IMR-90 (cell line): ENCODE data around the gene ZNF320. TPM values are rescaled to one million over a fixed set of nuclear protein-coding genes. Genes with fewer than 3 reads are reported as not detected.

Experiments
- ATAC-seq: fragments of 200-7000 bp; cut with Tn5 transposase; 2 replicates; pipeline ENCODE4 v1.9.1; 2020; ENCODE audit warnings: low read depth, mild to moderate bottlenecking, moderate library complexity
- BruUV-seq: library from RNA; stranded (reverse); fragments of 400-500 nt; replicated peaks from 2 replicates; lab custom pipeline; 2021; lab: Mats Ljungman, UMichigan
- CTCF ChIA-PET: fragments of 300-600 bp; formaldehyde crosslinking; extraction: SDS; loops from one replicate; lab custom pipeline; 2021; ENCODE audit warnings: antibody characterized with exemption; lab: Yijun Ruan, JAX
- POLR2A ChIA-PET: fragments of 300-600 bp; sonication (Branson Sonifier 250); formaldehyde crosslinking; loops from one replicate; lab custom pipeline; 2022; ENCODE audit warnings: antibody characterized with exemption; ENCODE audit not compliant: unreplicated experiment; lab: Charles Lee
- DNase-seq: peaks from one replicate; pipeline ENCODE4 v3.0.0; 2013
- H2AFZ ChIP-seq: replicated peaks from 2 replicates; pipeline ENCODE3; 2013; ENCODE audit warnings: low read length, mild to moderate bottlenecking; ENCODE audit not compliant: poor library complexity
- H2AK5ac ChIP-seq: 2 replicates; pipeline ENCODE4 v1.6.1; 2013; ENCODE audit warnings: low read depth, low read length, inconsistent platforms
- H2AK9ac ChIP-seq: replicated peaks from 2 replicates; pipeline ENCODE3; 2013; ENCODE audit warnings: mild to moderate bottlenecking, low read depth, low read length, moderate library complexity; ENCODE audit not compliant: poor library complexity
- H2BK120ac ChIP-seq: 2 replicates; pipeline ENCODE4 v1.6.1; 2013; ENCODE audit warnings: low read depth, low read length, inconsistent platforms
- H2BK15ac ChIP-seq: 3 replicates; pipeline ENCODE4 v1.6.1; 2013; ENCODE audit warnings: low read depth, low read length, inconsistent platforms
- H2BK20ac ChIP-seq: 2 replicates; pipeline ENCODE4 v1.6.1; 2013; ENCODE audit warnings: low read depth, mild to moderate bottlenecking, inconsistent platforms, low read length, moderate library complexity
- H2BK5ac ChIP-seq: 2 replicates; pipeline ENCODE4 v1.6.1; 2013; ENCODE audit warnings: mild to moderate bottlenecking, low read depth, low read length, inconsistent platforms; ENCODE audit not compliant: poor library complexity, severe bottlenecking
- H3K14ac ChIP-seq: replicated peaks from 2 replicates; pipeline ENCODE4 v1.6.1; 2013; ENCODE audit warnings: low read depth, low read length, inconsistent platforms
- H3K18ac ChIP-seq: 2 replicates; pipeline ENCODE4 v1.6.1; 2013; ENCODE audit warnings: low read depth, low read length, control low read depth
- H3K23ac ChIP-seq: 2 replicates; pipeline ENCODE4 v1.6.1; 2013; ENCODE audit warnings: low read depth, low read length, inconsistent platforms
- H3K27ac ChIP-seq: 2 replicates; pipeline ENCODE4 v1.5.1; 2013; ENCODE audit warnings: mild to moderate bottlenecking, control low read depth, low read length; ENCODE audit not compliant: insufficient read depth
- H3K27me3 ChIP-seq: 2 replicates; pipeline ENCODE4 v1.6.1; 2013; ENCODE audit warnings: low read length; ENCODE audit not compliant: control insufficient read depth, insufficient read depth
- H3K36me3 ChIP-seq: 2 replicates; pipeline ENCODE4 v1.6.1; 2013; ENCODE audit warnings: low read length, mixed read lengths; ENCODE audit not compliant: control insufficient read depth, insufficient read depth
- H3K4ac ChIP-seq: 2 replicates; pipeline ENCODE4 v1.6.1; 2013; ENCODE audit warnings: low read depth, low read length, inconsistent platforms
- H3K4me1 ChIP-seq: 2 replicates; pipeline ENCODE4 v1.6.1; 2013; ENCODE audit warnings: low read length, mixed read lengths; ENCODE audit not compliant: control insufficient read depth, insufficient read depth
- H3K4me2 ChIP-seq: 2 replicates; pipeline ENCODE4 v1.6.1; 2013; ENCODE audit warnings: low read depth, mild to moderate bottlenecking, control low read depth, low read length, moderate library complexity
- H3K4me3 ChIP-seq: 2 replicates; pipeline ENCODE4 v1.5.1; 2013; ENCODE audit warnings: low read depth, mild to moderate bottlenecking, control low read depth, low read length, moderate library complexity; ENCODE audit not compliant: insufficient read depth
- H3K56ac ChIP-seq: 2 replicates; pipeline ENCODE4 v1.6.1; 2013; ENCODE audit warnings: low read length, inconsistent platforms; ENCODE audit not compliant: insufficient read depth; ENCODE audit errors: extremely low read depth
- H3K79me1 ChIP-seq, 2 experiments: 2 replicates each; pipeline ENCODE4 v1.6.1; 2013; ENCODE audit warnings: low read length in 2 of 2, inconsistent platforms in 1 of 2, low read depth in 1 of 2
- H3K9ac ChIP-seq: 2 replicates; pipeline ENCODE4 v1.6.1; 2013; ENCODE audit warnings: low read depth, low read length, control low read depth
- H3K9me1 ChIP-seq: 2 replicates; pipeline ENCODE4 v1.6.1; 2013; ENCODE audit warnings: low read length, inconsistent platforms; ENCODE audit not compliant: insufficient read depth
- H3K9me3 ChIP-seq: 2 replicates; pipeline ENCODE4 v1.6.1; 2013; ENCODE audit warnings: low read length; ENCODE audit not compliant: control insufficient read depth, insufficient read depth
- H4K20me1 ChIP-seq: 2 replicates; pipeline ENCODE4 v1.6.1; 2013; ENCODE audit warnings: low read length, inconsistent platforms; ENCODE audit not compliant: insufficient read depth
- H4K5ac ChIP-seq: 2 replicates; pipeline ENCODE4 v1.6.1; 2013; ENCODE audit warnings: mild to moderate bottlenecking, low read depth, low read length, control low read depth
- H4K8ac ChIP-seq, 2 experiments: 2 replicates each; pipeline ENCODE4 v1.6.1; 2013; ENCODE audit warnings: low read depth in 2 of 2, low read length in 2 of 2, control low read depth in 1 of 2, inconsistent platforms in 1 of 2
- H4K91ac ChIP-seq: 2 replicates; pipeline ENCODE4 v1.6.1; 2013; ENCODE audit warnings: low read depth, low read length, inconsistent platforms; ENCODE audit not compliant: insufficient read depth
- RAD21 ChIP-seq: IDR thresholded peaks from 2 replicates; pipeline ENCODE4 v1.6.1; 2012; ENCODE audit warnings: low read length, improper control_type of control experiment
- RCOR1 ChIP-seq: IDR thresholded peaks from 2 replicates; pipeline ENCODE4 v1.6.1; 2012; ENCODE audit warnings: mild to moderate bottlenecking, low read length, improper control_type of control experiment; ENCODE audit not compliant: insufficient replicate concordance
- WGBS, 2 experiments: methylation state at CpG; one replicate each; pipeline versions ENCODE4 v1.1.5 to v1.1.7; 2013; ENCODE audit warnings: missing lambda C conversion rate in 2 of 2; ENCODE audit not compliant: insufficient read length in 1 of 2; ENCODE audit errors: extremely low coverage in 2 of 2; 5-methylcytosine and 5-hydroxymethylcytosine counted together
- dilution Hi-C: fragments of 300-500 bp; cut with HindIII; formaldehyde crosslinking; loops from one replicate; pipeline ENCODE4 v1.14.3; 2018; ENCODE audit warnings: low sequenced_read_pairs; ENCODE audit not compliant: unreplicated experiment
- in situ Hi-C: fragments of 300-500 bp; cut with MboI; formaldehyde crosslinking; loops from 3 replicates; pipeline ENCODE4 v1.14.3; 2019; ENCODE audit warnings: low sequenced_read_pairs, inconsistent platforms, mixed read lengths
- intact Hi-C: fragments of 100-400 bp; cut with micrococcal nuclease; formaldehyde crosslinking; loops from 2 replicates; pipeline ENCODE4 v1.10.0; 2022
- polyA plus RNA-seq, 3 experiments: library from polyadenylated mRNA; depleted of rRNA; stranded (reverse); fragments of >200 nt; gene quantifications; 2 replicates each; pipeline ENCODE4 v1.2.3, GENCODE V29; 2012; ENCODE audit warnings: low replicate concordance in 1 of 3
- total RNA-seq: library from RNA; depleted of rRNA; stranded (reverse); fragments of >200 nt; gene quantifications from 2 replicates; pipeline ENCODE4 v1.2.3, GENCODE V29; 2012

ZNF320 gene
- total and polyA plus RNA-seq, 2 of the 4 experiments (the other 2 are of a cell fraction): 3.4 to 5.0 TPM

DNA sequence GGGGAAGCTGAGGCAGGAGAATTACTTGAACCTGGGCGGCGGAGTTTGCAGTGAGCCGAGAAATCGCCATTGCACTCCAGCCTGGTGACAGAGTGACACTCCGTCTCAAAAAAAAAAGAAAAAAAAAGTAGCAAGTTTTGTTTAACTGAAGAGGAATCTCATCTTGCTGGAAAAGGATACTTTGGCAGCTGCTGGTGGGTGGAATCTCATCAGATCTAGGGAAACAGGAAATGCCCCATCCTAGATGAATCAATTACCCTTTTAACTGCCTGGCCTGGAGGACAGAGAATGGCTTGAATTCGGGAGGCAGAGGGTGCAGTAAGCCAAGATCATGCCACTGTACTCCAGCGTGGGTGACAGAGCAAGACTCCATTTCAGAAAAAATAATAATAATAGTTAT, 8.4 kb downstream of the ZNF320 start:
- Histone ChIP-seq H2AK9ac (no peak overlapping the region), H2AK5ac (no peak overlapping the region), H4K8ac (no peak overlapping the region), H2BK20ac (no peak overlapping the region), H3K4me1 (no peaks in the 10 kb centered on the region), H2BK120ac (no peak overlapping the region), H3K4ac (no peak overlapping the region), H3K4me2 (no peak overlapping the region), H3K23ac (no peak overlapping the region), H3K56ac (no peak overlapping the region), H3K9ac (no peak overlapping the region), H2AFZ (no peak overlapping the region), H3K27me3 (no peaks in the 10 kb centered on the region), H4K5ac (no peak overlapping the region), H4K20me1 (no peaks in the 10 kb centered on the region), H3K79me1 (peaks cover 0 to 5% of the 10 kb centered on the region in 2 experiments; a peak in 1 of 4 replicates), H3K27ac (no peak overlapping the region), H3K36me3 (peaks cover 46% of the 10 kb centered on the region), H3K4me3 (no peak overlapping the region), H2BK5ac (no peak overlapping the region), H3K9me1 (no peaks in the 10 kb centered on the region), H3K9me3 (peaks cover 7% of the 10 kb centered on the region; the same call in 1 of the 2 replicates), H3K18ac (no peak overlapping the region), H4K91ac (no peak overlapping the region), H3K14ac (no peak overlapping the region), H2BK15ac (no peak overlapping the region)
- no TSS peak for BruUV-seq
- WGBS, 2 experiments: 100% methylated on average over 3 of the region's 7 CpGs; no CpG with 5 or more reads in 1 of the 2 experiments
- CTCF ChIA-PET: no interaction called here
- in situ Hi-C loops (no loop called here), dilution Hi-C loops (no loop called here), intact Hi-C loops (no loop called here)
- ATAC-seq (no peak), DNase-seq (no peak)
- TF ChIP-seq RCOR1: no peak
- no peak for TF ChIP-seq RAD21
- POLR2A ChIA-PET: no interaction called here
